ENCODE measurements around the gene TMEM229B.

The TMEM229B gene

DNA sequence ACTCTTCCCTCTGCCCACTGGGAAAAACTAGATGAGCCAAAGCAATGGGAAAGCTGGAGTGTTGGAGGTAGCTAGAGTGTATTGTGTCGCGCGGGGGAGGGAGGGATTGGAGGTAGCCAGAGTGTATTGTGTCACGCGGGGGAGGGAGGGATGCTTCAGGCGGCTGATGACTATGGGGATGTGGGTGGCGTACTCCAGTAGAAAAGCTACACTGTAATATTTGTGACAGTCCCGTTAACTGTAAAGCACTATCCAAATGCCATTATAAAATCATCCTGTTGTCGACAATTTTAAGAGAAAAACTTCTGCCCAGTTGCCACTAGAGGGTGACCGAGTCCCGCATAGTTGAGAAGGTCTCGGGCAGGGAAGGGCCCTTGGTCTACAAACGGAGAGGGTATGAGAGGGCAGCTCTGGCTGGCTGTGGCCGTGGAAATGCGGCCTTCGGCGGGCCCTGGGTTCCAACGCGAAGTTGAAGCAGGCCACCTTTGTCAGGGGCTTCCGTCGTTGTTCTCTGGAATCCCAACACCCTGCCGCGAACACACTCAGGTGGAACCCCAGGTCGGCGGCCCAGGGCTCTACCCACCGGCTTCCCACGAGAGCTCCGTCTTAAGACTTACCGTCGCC lies 61.4 kb downstream of the TMEM229B start:
- H3K4me3 ChIP-seq, result no peak overlapping the region
- H3K36me3 ChIP-seq (replicated peaks), result no peaks in the 10 kb centered on the region
- H3K27me3 ChIP-seq (ENCODE audit: low read depth), result no peaks in the 10 kb centered on the region; the same call in 1 of the 2 replicates
- H3K4me1 ChIP-seq, result no peaks in the 10 kb centered on the region; the same call in 1 of the 2 replicates
- DNase-seq (ENCODE audit: low spot score in 2 of 2), result peak; percentile 81 to 84
- in situ Hi-C loops (cut with MboI; ENCODE audit: low sequenced_read_pairs), result loop anchor here (10.0 kb wide), 2 partner anchors 148 to 278 kb away; partner anchors contain the start of gene RDH12
- H3K9me3 ChIP-seq, result no peaks in the 10 kb centered on the region

GRCh38 chr14:67426161-67426560 lies 62.4 kb downstream of the TMEM229B start:
- Histone ChIP-seq H3K27me3 (ENCODE audit: low read depth) (no peaks in the 10 kb centered on the region; the same call in 1 of the 2 replicates), H3K9me3 (no peaks in the 10 kb centered on the region), H3K36me3 (replicated peaks) (no peaks in the 10 kb centered on the region), H3K4me3 (no peak overlapping the region), H3K4me1 (no peaks in the 10 kb centered on the region; the same call in 1 of the 2 replicates)
- DNase-seq (ENCODE audit: low spot score in 2 of 2), result no peak
- in situ Hi-C loops (cut with MboI; ENCODE audit: low sequenced_read_pairs), result loop anchor here (10.0 kb wide), 2 partner anchors 149 to 279 kb away; partner anchors contain the start of gene RDH12

GRCh38 chr14:67425608-67426007 lies 62.9 kb downstream of the TMEM229B start:
- no peaks in the 10 kb centered on the region; the same call in 1 of the 2 replicates for H3K4me1 ChIP-seq
- H3K9me3 ChIP-seq, result no peaks in the 10 kb centered on the region
- no peak overlapping the region for H3K4me3 ChIP-seq
- in situ Hi-C loops (cut with MboI; ENCODE audit: low sequenced_read_pairs), result loop anchor here (10.0 kb wide), 2 partner anchors 149 to 279 kb away; partner anchors contain the start of gene RDH12
- no peak for DNase-seq (ENCODE audit: low spot score in 2 of 2)
- H3K27me3 ChIP-seq (ENCODE audit: low read depth), result no peaks in the 10 kb centered on the region; the same call in 1 of the 2 replicates
- no peaks in the 10 kb centered on the region for H3K36me3 ChIP-seq (replicated peaks)

- no peaks in the 10 kb centered on the region; the same call in 1 of the 2 replicates for H3K4me1 ChIP-seq
- no peaks in the 10 kb centered on the region for H3K36me3 ChIP-seq (replicated peaks)
- H3K4me3 ChIP-seq, result no peak overlapping the region
- no peaks in the 10 kb centered on the region for H3K9me3 ChIP-seq
- in situ Hi-C loops (cut with MboI; ENCODE audit: low sequenced_read_pairs), result loop anchor here (10.0 kb wide), 2 partner anchors 150 to 280 kb away; partner anchors contain the start of gene RDH12
- H3K27me3 ChIP-seq (ENCODE audit: low read depth), result no peaks in the 10 kb centered on the region; the same call in 1 of the 2 replicates
- no peak for DNase-seq (ENCODE audit: low spot score in 2 of 2)
Observed at GRCh38 chr14:67424539-67424938, 64.0 kb downstream of the TMEM229B start.

- no peaks in the 10 kb centered on the region; the same call in 1 of the 2 replicates for H3K4me1 ChIP-seq
- in situ Hi-C loops (cut with MboI; ENCODE audit: low sequenced_read_pairs), result loop anchor here (10.0 kb wide), 2 partner anchors 151 to 281 kb away; partner anchors contain the start of gene RDH12
- H3K36me3 ChIP-seq (replicated peaks), result no peaks in the 10 kb centered on the region
- DNase-seq (ENCODE audit: low spot score in 2 of 2), result no peak
- H3K9me3 ChIP-seq, result no peaks in the 10 kb centered on the region
- H3K4me3 ChIP-seq, result no peak overlapping the region
- no peaks in the 10 kb centered on the region; the same call in 1 of the 2 replicates for H3K27me3 ChIP-seq (ENCODE audit: low read depth)
Observed at GRCh38 chr14:67423424-67423823, 65.1 kb downstream of the TMEM229B start.

- in situ Hi-C loops (cut with MboI; ENCODE audit: low sequenced_read_pairs), result loop anchor here (10.0 kb wide), 2 partner anchors 153 to 283 kb away; partner anchors contain the start of gene RDH12
- H3K4me3 ChIP-seq, result no peak overlapping the region
- no peaks in the 10 kb centered on the region for H3K4me1 ChIP-seq
- DNase-seq (ENCODE audit: low spot score in 2 of 2), result no peak
- H3K9me3 ChIP-seq, result no peaks in the 10 kb centered on the region
- H3K36me3 ChIP-seq (replicated peaks), result no peaks in the 10 kb centered on the region
- no peaks in the 10 kb centered on the region; the same call in 1 of the 2 replicates for H3K27me3 ChIP-seq (ENCODE audit: low read depth)
Observed at GRCh38 chr14:67421356-67422224, 66.9 kb downstream of the TMEM229B start.
